Measurements from ENCODE around the gene VPS52. TPM values are rescaled to one million over a fixed set of nuclear protein-coding genes. Genes with fewer than 3 reads are reported as not detected.

Gene VPS52
- total RNA-seq, 1 donor from 2014 or later: 41.8 TPM

DNA sequence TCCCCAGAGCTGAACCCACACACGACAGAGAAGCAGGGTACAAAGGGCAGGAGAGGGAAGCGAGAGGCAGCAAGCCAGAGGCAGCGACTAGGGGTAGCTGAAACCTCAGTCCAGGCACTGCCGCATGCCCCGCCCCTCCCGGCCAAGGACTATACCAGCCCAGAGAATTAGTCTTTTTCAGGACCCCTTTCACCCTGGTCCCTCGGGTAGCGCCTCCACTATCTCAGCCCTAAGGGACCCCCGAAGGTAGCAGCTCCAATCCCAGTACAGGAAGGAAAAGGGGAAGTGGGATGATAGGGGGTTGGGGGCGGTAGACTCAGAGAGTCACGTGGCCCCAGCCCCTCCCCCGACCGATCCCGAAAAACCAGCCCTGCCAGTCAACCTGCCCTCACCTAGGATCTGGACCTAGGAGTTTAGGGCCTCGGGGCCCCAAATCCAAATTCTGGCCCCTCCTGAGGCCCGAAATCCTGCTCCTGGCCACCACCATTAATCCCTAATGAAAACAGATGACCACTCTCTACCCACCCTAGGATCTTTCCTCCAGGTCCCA lies 25.8 kb upstream of the VPS52 start:
- Mint-ChIP-seq H3K27me3 (ENCODE audit: unreplicated experiment) (peaks cover 43% of the 10 kb centered on the region), H3K27ac (ENCODE audit: unreplicated experiment) (peak overlapping the region; percentile 92), H3K4me3 (ENCODE audit: unreplicated experiment) (peak overlapping the region; percentile 100), H3K4me1 (ENCODE audit: unreplicated experiment) (peaks cover 27% of the 10 kb centered on the region), H3K36me3 (ENCODE audit: low read depth, unreplicated experiment) (peaks cover 19% of the 10 kb centered on the region), H3K9me3 (ENCODE audit: unreplicated experiment) (no peaks in the 10 kb centered on the region)
- DNase-seq (ENCODE audit: low spot score): peak; percentile 59
- TF ChIP-seq, protein P1, sequence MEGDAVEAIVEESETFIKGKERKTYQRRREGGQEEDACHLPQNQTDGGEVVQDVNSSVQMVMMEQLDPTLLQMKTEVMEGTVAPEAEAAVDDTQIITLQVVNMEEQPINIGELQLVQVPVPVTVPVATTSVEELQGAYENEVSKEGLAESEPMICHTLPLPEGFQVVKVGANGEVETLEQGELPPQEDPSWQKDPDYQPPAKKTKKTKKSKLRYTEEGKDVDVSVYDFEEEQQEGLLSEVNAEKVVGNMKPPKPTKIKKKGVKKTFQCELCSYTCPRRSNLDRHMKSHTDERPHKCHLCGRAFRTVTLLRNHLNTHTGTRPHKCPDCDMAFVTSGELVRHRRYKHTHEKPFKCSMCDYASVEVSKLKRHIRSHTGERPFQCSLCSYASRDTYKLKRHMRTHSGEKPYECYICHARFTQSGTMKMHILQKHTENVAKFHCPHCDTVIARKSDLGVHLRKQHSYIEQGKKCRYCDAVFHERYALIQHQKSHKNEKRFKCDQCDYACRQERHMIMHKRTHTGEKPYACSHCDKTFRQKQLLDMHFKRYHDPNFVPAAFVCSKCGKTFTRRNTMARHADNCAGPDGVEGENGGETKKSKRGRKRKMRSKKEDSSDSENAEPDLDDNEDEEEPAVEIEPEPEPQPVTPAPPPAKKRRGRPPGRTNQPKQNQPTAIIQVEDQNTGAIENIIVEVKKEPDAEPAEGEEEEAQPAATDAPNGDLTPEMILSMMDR (IDR thresholded peaks at IDR 0.05; ENCODE audit: unreplicated experiment): no peak

DNA sequence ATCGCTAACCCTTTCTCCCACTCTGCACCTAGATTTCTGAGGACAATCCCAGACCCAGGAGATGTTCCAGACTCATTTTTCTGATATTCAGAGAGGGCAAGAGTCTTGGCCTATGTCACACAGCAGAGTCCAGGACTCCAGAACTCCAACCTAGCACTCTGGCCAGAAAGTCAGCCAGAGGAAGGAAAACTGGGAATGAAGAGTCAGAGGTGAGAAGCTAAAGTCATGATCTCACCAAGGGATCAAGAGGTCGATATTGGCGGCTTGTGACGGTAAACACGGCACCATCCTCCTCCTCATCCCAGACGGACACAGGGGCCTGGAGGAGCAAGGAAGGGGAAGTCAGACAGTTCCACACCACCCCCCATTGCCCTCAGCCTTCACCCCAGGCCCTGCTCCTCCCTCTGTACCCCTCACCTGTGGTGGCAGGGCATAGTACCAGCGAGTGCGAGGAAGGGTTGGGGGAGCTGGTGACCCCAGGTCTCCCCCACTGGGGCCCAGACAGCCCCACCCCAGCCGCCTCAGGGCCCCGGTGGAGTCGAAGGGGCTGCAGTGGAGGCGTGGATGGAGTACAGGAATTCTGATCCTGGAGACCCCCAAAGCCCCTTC lies 25.2 kb upstream of the VPS52 start:
- no peaks in the 10 kb centered on the region for H3K9me3 Mint-ChIP-seq (ENCODE audit: unreplicated experiment)
- no peak for DNase-seq (ENCODE audit: low spot score)
- TF ChIP-seq, protein P1 (IDR thresholded peaks at IDR 0.05; ENCODE audit: unreplicated experiment): no peak
- peaks cover 27% of the 10 kb centered on the region for H3K4me1 Mint-ChIP-seq (ENCODE audit: unreplicated experiment)
- peaks cover 19% of the 10 kb centered on the region for H3K36me3 Mint-ChIP-seq (ENCODE audit: low read depth, unreplicated experiment)
- peak overlapping the region; percentile 92 for H3K27ac Mint-ChIP-seq (ENCODE audit: unreplicated experiment)
- peaks cover 43% of the 10 kb centered on the region for H3K27me3 Mint-ChIP-seq (ENCODE audit: unreplicated experiment)
- H3K4me3 Mint-ChIP-seq (ENCODE audit: unreplicated experiment): peak overlapping the region; percentile 100

DNA sequence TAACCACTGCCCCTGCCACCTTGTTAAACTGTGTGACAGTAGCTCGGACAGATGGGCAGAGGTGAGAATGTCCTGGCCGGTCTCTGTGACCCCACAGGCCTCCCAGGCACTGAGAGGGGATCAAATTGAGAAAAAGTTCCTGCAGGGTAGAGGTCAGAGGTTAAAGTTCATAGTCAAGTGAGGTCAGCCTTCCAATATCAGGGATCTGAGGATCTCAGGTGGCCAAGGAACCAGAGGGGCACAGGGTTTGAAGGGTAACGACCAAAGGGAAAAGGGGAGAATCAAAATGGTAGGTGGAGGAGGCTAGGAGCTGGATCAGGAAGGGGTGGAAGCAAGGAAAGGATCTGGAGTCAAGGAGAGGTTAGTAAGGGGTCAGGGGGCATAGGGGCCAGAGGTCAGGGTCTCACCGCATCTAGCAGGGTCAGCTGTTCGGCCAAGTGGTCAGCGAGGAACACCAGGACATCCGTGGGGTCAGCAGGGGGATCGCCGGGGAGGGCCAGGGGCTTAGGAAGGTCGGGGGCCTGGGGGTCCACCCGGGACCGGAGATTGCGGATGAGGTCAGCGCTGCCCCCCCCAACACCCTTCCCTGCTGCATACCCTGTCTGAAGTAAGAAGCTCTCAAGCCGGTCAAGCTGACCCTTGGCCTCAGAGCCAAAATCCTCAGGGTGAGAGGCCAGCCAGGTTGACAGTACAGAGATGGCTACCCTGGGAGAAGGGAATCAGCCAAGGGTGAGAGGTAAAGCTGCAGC lies 24.1 kb upstream of the VPS52 start:
- Mint-ChIP-seq H3K4me3 (ENCODE audit: unreplicated experiment) (peak overlapping the region; percentile 89), H3K27me3 (ENCODE audit: unreplicated experiment) (peaks cover 42% of the 10 kb centered on the region), H3K36me3 (ENCODE audit: low read depth, unreplicated experiment) (peaks cover 22% of the 10 kb centered on the region), H3K27ac (ENCODE audit: unreplicated experiment) (peak overlapping the region; percentile 87), H3K9me3 (ENCODE audit: unreplicated experiment) (no peaks in the 10 kb centered on the region), H3K4me1 (ENCODE audit: unreplicated experiment) (peaks cover 30% of the 10 kb centered on the region)
- no peak for DNase-seq (ENCODE audit: low spot score)
- TF ChIP-seq, protein P1 (IDR thresholded peaks at IDR 0.05; ENCODE audit: unreplicated experiment): no peak

DNA sequence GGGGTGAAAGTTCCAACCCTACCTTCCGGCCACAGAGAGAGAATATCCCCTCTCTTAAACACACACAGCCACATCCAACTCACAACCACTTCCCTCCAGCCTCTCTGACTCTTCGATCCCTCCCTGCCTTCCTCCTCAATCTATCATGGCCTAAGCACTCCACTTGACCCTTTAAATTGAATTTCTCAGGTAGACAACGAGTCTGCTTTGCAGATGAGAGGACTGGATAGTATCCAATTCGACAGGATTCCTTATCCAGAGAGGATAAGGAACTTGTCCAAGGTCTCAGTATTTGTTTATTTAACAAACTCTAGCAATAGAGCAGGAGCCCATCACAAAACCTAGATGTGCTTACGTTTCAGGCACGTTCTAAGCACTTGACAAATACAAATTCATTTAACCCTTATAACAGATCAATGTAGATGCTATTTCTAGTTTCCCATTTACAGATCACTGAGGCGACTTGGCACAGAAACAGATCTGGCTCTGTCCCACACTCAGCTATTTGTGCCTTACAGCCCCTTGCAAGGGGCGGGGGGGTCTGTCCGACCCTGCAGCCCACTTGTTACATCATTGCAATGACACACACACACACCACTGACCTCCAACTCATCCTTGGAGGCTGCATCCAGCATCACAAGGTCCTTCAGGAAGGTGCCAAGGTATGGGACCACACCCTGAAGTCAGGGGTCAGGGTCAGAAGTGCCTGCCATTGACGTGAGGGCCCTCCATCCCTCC lies 22.6 kb upstream of the VPS52 start:
- H3K27ac Mint-ChIP-seq (ENCODE audit: unreplicated experiment): no peak overlapping the region
- peak overlapping the region; percentile 26 for H3K4me3 Mint-ChIP-seq (ENCODE audit: unreplicated experiment)
- peaks cover 22% of the 10 kb centered on the region for H3K36me3 Mint-ChIP-seq (ENCODE audit: low read depth, unreplicated experiment)
- H3K4me1 Mint-ChIP-seq (ENCODE audit: unreplicated experiment): peaks cover 34% of the 10 kb centered on the region
- no peak for DNase-seq (ENCODE audit: low spot score)
- H3K9me3 Mint-ChIP-seq (ENCODE audit: unreplicated experiment): no peaks in the 10 kb centered on the region
- peaks cover 33% of the 10 kb centered on the region for H3K27me3 Mint-ChIP-seq (ENCODE audit: unreplicated experiment)
- TF ChIP-seq, protein P1 (IDR thresholded peaks at IDR 0.05; ENCODE audit: unreplicated experiment): no peak

All from endothelial cell (in vitro differentiated cells).